Thyroid gland (tissue), 4 donors: ENCODE data around the gene URM1.

Source experiments
- CTCF ChIP-seq, 6 experiments: fragments of 200-600 bp in 3 of 6; fragments of 450-650 bp in 3 of 6; sonication (generic) in 3 of 6; IDR thresholded peaks; one replicate each; pipeline ENCODE4 v1.5.1; 2016 to 2019; ENCODE audit warnings: antibody characterized with exemption in 6 of 6, mild to moderate bottlenecking in 2 of 6, inconsistent platforms in 1 of 6, moderate library complexity in 1 of 6
- POLR2A ChIP-seq, 2 donors: fragments of 450-650 bp; IDR thresholded peaks; one replicate each; pipeline ENCODE4 v1.6.1; 2017; ENCODE audit warnings: antibody characterized with exemption in 2 of 2, mild to moderate bottlenecking in 2 of 2, moderate library complexity in 1 of 2

GRCh38 chr9:128323791-128324190, 47.4 kb upstream of the URM1 start:
- TF ChIP-seq CTCF (IDR thresholded peaks at IDR 0.05) (no peak), POLR2A (IDR thresholded peaks at IDR 0.05) (no peak)
